ENCODE data around the gene COX14. TPM values are rescaled to one million over a fixed set of nuclear protein-coding genes. Genes with fewer than 3 reads are reported as not detected.
"Not testable (repeated sequence)": the region's sequence is repeated elsewhere in the genome, so short reads cannot be mapped to it uniquely, and the experiment has no call there.

Gene COX14
- total RNA-seq, 5 donors from 2014 or later (not counting 1 experiment from before 2014, with no cell fraction given), result 38.0 to 49.9 (median 43.9) TPM

DNA sequence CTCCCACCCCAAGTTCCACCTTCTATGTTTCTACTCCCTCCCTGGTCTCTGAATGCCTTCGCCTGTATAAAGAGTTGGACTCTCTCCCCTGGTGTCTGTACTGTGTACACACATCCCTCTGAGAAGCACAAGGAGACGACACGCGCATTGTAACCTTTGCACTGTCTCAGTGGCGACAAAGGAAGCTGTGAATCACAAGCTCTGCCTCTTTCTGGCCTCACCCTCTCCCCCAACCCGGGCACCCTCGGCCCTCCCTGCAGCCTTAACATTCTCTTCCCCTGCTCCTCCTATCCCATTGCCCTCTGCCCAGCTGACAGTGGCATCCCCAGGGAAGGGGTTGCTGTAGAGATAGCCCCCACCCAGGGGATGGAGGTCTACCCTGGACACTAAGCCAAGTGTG lies 29.4 kb upstream of the COX14 start:
- 88% methylated on average over 7 of the region's 7 CpGs for WGBS (ENCODE audit: insufficient coverage)
- Mint-ChIP-seq H3K4me1 (peaks cover 24 to 29% (median 26%) of the 10 kb centered on the region in 3 donors), H3K9me3 (no peaks in the 10 kb centered on the region), H3K27ac (peak overlapping the region in 1 of 2 donors; percentile 39), H3K4me3 (no peak overlapping the region), H3K36me3 (peaks cover under 1% of the 10 kb centered on the region), H3K27me3 (no peaks in the 10 kb centered on the region)
- Histone ChIP-seq H3K4me3 (ENCODE audit: control insufficient read depth in 1 of 2, extremely low read depth in 1 of 2, low read length in 1 of 2) (no peak overlapping the region), H3K27ac (ENCODE audit: low read length) (no peak overlapping the region), H3K9me3 (no peaks in the 10 kb centered on the region), H3K36me3 (ENCODE audit: control insufficient read depth in 2 of 2, extremely low read depth in 1 of 2, insufficient read depth in 1 of 2, low read length in 1 of 2) (peaks cover 5% of the 10 kb centered on the region in 2 donors), H3K4me1 (ENCODE audit: control insufficient read depth in 1 of 2, extremely low read depth in 1 of 2, insufficient read depth in 2 of 2, low read length in 2 of 2) (peaks cover 10 to 17% of the 10 kb centered on the region in 2 experiments), H3K27me3 (replicated peaks in 1 of 2; ENCODE audit: control insufficient read depth in 2 of 2, extremely low read depth in 1 of 2, insufficient read depth in 2 of 2, low read length in 1 of 2) (no peaks in the 10 kb centered on the region)
- DNase-seq, result no peak
- ChIA-PET POLR2A (no interaction called here), CTCF (interaction anchor here in 1 of 2 donors (0.5 to 1.3 kb wide), 2 partner anchors 29 to 127 kb away, joined by 3 to 4 read pairs; partner anchors contain the start of gene COX14)
- ATAC-seq (replicated peaks in 1 of 4), result no peak

DNA sequence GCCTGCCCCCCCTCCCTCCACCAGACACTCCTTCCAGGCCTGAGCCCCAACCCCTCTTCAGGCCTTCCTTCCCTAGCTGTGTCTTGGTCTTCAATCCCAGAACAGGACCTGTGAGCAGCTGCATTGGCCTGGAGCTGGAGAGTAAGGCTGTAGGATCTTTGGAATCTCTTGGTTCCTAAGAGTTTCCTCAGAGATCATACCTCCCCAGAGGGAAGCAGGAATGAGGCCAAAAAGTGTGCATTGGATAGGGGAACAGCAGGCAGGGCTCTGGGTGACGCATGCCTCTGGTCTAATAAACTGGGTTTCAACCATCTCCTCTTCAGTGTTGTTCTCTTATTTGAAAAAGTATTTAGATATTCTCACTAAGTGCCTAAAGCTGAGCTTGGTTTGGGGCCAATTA lies 28.7 kb upstream of the COX14 start:
- ChIA-PET POLR2A (no interaction called here), CTCF (interaction anchor here in 1 of 2 donors (0.6 to 1.3 kb wide), 2 partner anchors 29 to 84 kb away, joined by 3 to 4 read pairs; partner anchors contain the start of genes CERS5 and COX14)
- H3K27ac Mint-ChIP-seq, result peak overlapping the region; percentile 86 to 95
- no CpG with 5 or more reads among the region's 1 CpG for WGBS (ENCODE audit: insufficient coverage)
- peaks cover 5 to 8% of the 10 kb centered on the region in 2 donors for H3K36me3 ChIP-seq (ENCODE audit: control insufficient read depth in 2 of 2, extremely low read depth in 1 of 2, insufficient read depth in 1 of 2, low read length in 1 of 2)
- no peaks in the 10 kb centered on the region for H3K9me3 Mint-ChIP-seq
- H3K4me1 Mint-ChIP-seq, result peaks cover 31 to 36% (median 33%) of the 10 kb centered on the region in 3 donors
- peaks cover 10 to 17% of the 10 kb centered on the region in 2 experiments for H3K4me1 ChIP-seq (ENCODE audit: control insufficient read depth in 1 of 2, extremely low read depth in 1 of 2, insufficient read depth in 2 of 2, low read length in 2 of 2)
- H3K27me3 Mint-ChIP-seq, result no peaks in the 10 kb centered on the region
- H3K27me3 ChIP-seq (replicated peaks in 1 of 2; ENCODE audit: control insufficient read depth in 2 of 2, extremely low read depth in 1 of 2, insufficient read depth in 2 of 2, low read length in 1 of 2), result no peaks in the 10 kb centered on the region
- ATAC-seq (replicated peaks in 1 of 4), result no peak
- H3K4me3 ChIP-seq (ENCODE audit: control insufficient read depth in 1 of 2, extremely low read depth in 1 of 2, low read length in 1 of 2), result no peak overlapping the region
- H3K9me3 ChIP-seq, result no peaks in the 10 kb centered on the region
- H3K36me3 Mint-ChIP-seq, result peaks cover 4% of the 10 kb centered on the region
- H3K4me3 Mint-ChIP-seq, result peak overlapping the region; percentile 62 to 76 (median 67)
- H3K27ac ChIP-seq (ENCODE audit: low read length), result peak overlapping the region; percentile 13
- no peak for DNase-seq

DNA sequence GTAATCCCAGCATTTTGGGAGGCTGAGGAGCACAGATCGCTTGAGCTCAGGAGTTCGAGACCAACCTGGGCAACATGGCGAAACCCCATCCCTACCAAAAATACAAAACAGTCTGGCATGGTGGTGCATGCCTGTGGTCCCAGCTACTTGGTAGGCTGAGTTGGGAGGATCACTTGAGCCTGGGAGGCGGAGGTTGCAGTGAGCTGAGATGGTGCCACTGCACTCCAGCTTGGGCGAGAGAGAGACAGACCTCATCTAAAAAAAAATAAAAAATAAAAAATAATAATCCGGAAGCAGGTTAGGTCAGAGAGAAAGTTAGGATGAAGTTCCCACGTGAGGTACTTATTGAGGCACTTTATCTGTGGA lies 27.6 kb upstream of the COX14 start:
- 0% methylated on average over 2 of the region's 7 CpGs for WGBS (ENCODE audit: insufficient coverage)
- H3K27me3 Mint-ChIP-seq; H3K9me3 ChIP-seq; DNase-seq; H3K9me3 Mint-ChIP-seq; ATAC-seq (replicated peaks in 1 of 4); H3K27me3 ChIP-seq (replicated peaks in 1 of 2; ENCODE audit: control insufficient read depth in 2 of 2, extremely low read depth in 1 of 2, insufficient read depth in 2 of 2, low read length in 1 of 2): not testable (repeated sequence)
- Histone ChIP-seq H3K4me3 (ENCODE audit: control insufficient read depth in 1 of 2, extremely low read depth in 1 of 2, low read length in 1 of 2) (peak overlapping the region; percentile 80 to 83), H3K27ac (ENCODE audit: low read length) (peak overlapping the region; percentile 95), H3K36me3 (ENCODE audit: control insufficient read depth in 2 of 2, extremely low read depth in 1 of 2, insufficient read depth in 1 of 2, low read length in 1 of 2) (peaks cover 5 to 19% of the 10 kb centered on the region in 2 donors), H3K4me1 (ENCODE audit: control insufficient read depth in 1 of 2, extremely low read depth in 1 of 2, insufficient read depth in 2 of 2, low read length in 2 of 2) (peaks cover 10 to 17% of the 10 kb centered on the region in 2 experiments)
- ChIA-PET POLR2A (interaction anchor here (0.7 to 1.4 kb wide), 5 partner anchors 27 to 88 kb away, joined by 4 to 11 read pairs (median 5); partner anchors contain the start of genes COX14 (in 2 of the 2) and CERS5 (in 1 of the 2)), CTCF (interaction anchor here (0.6 to 6.9 kb wide), 17 partner anchors 9 to 1730 kb away, joined by 3 to 94 read pairs (median 4); partner anchors contain the start of genes COX14 (in 2 of the 2) and GPD1 (in 1 of the 2))
- Mint-ChIP-seq H3K4me1 (peaks cover 38 to 44% (median 40%) of the 10 kb centered on the region in 3 donors), H3K27ac (peak overlapping the region; percentile 92 to 98), H3K4me3 (peak overlapping the region; percentile 87 to 93 (median 87)), H3K36me3 (peaks cover 15% of the 10 kb centered on the region)

DNA sequence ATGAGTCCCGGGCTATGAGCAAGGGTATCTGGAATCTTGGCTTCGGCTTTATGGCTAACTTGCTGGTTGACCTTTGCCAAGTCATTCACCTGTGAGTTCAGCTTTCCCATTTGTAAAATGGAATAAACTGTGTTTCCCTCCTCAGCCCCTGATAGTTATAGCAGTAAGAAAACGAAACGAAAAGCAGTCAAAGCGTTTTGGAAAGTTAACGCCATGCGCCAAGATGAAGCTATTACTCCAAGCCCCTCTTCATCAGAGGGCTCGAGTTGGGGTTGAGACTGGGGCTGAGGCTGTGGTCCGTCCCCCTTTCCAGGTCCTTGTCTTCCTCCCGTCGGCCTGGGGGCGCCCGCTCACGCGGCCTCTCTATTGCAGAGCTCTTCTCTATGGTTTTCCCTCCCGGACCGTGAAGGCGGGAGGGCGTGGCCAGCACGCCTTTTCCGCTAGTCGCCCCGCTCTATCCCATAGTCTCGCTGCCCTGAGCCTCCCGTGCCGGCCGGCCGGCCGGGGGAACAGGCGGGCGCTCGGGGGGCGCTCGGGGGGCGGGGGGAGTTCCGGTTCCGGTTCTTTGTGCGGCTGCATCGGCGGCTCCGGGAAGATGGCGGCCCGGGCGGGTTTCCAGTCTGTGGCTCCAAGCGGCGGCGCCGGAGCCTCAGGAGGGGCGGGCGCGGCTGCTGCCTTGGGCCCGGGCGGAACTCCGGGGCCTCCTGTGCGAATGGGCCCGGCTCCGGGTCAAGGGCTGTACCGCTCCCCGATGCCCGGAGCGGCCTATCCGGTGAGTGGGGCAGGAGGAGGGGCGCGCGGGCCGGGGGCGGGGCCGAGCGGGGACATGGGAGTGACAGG lies 27.0 kb upstream of the COX14 start, which contains the start of gene SMARCD1:
Gene SMARCD1, plus strand, starts transcription at position 568 of the 840 bp plus-strand sequence. Its CDS starts 28 bp downstream, at position 596.
- ChIA-PET CTCF (interaction anchor here (0.6 to 6.9 kb wide), 15 partner anchors 10 to 414 kb away, joined by 3 to 94 read pairs (median 4); partner anchors contain the start of genes COX14 (in 2 of the 2) and GPD1 (in 1 of the 2)), POLR2A (interaction anchor here (0.5 to 1.4 kb wide), 8 partner anchors 27 to 1246 kb away, joined by 3 to 11 read pairs (median 5); partner anchors contain the start of genes COX14 (in 2 of the 2) and CERS5 (in 1 of the 2))
- H3K4me3 Mint-ChIP-seq, result peak within 1 kb of the TSS; percentile 87 to 93 (median 87)
- Histone ChIP-seq H3K27ac (ENCODE audit: low read length) (peak within 1 kb of the TSS; percentile 95), H3K4me3 (ENCODE audit: control insufficient read depth in 1 of 2, extremely low read depth in 1 of 2, low read length in 1 of 2) (peak within 1 kb of the TSS; percentile 80 to 83), H3K36me3 (ENCODE audit: control insufficient read depth in 2 of 2, extremely low read depth in 1 of 2, insufficient read depth in 1 of 2, low read length in 1 of 2) (peaks cover 5 to 25% of the 10 kb centered on the region in 2 donors), H3K4me1 (ENCODE audit: control insufficient read depth in 1 of 2, extremely low read depth in 1 of 2, insufficient read depth in 2 of 2, low read length in 2 of 2) (peaks cover 10 to 17% of the 10 kb centered on the region in 2 experiments), H3K27me3 (replicated peaks in 1 of 2; ENCODE audit: control insufficient read depth in 2 of 2, extremely low read depth in 1 of 2, insufficient read depth in 2 of 2, low read length in 1 of 2) (no peaks in the 10 kb centered on the region), H3K9me3 (no peaks in the 10 kb centered on the region)
- peak; percentile 68 to 88 (median 77) for DNase-seq
- H3K27me3 Mint-ChIP-seq, result no peaks in the 10 kb centered on the region
- peak; percentile 87 to 94 (median 92) for ATAC-seq (replicated peaks in 1 of 4)
- under 1% methylated on average over 56 of the region's 69 CpGs for WGBS (ENCODE audit: insufficient coverage)
- H3K9me3 Mint-ChIP-seq, result no peaks in the 10 kb centered on the region
- peaks cover 39 to 44% (median 40%) of the 10 kb centered on the region in 3 donors for H3K4me1 Mint-ChIP-seq
- peaks cover 21% of the 10 kb centered on the region for H3K36me3 Mint-ChIP-seq
- peak within 1 kb of the TSS; percentile 93 to 98 for H3K27ac Mint-ChIP-seq

DNA sequence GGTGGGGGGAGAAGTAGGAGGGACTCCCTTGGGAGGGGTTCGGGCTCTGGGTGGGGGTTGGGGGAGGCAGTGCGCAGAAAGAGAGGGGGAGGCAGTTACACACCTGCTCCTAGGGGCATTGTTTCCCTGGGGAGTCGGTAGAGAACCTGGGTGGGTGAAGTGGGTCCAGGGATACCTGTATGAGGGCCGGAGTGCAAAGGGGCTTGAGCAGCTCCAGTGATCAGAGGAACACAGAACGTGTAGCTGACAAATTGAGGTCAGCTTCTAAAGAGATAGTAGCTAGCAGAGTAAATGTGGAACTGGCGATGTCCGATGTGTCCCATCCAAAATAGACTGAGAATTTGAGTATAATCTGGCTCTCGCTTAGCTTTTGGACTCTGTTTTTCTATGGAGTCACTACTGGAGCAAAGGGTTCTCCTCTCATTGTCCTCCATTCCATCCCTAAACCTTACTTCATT lies 26.4 kb upstream of the COX14 start:
- H3K4me3 ChIP-seq (ENCODE audit: control insufficient read depth in 1 of 2, extremely low read depth in 1 of 2, low read length in 1 of 2), result peak overlapping the region; percentile 51 to 80
- 4% methylated on average over 5 of the region's 8 CpGs for WGBS (ENCODE audit: insufficient coverage)
- CTCF ChIA-PET, result interaction anchor here (0.6 to 6.9 kb wide), 10 partner anchors 10 to 140 kb away, joined by 3 to 94 read pairs (median 4); partner anchors contain the start of genes COX14 (in 1 of the 2) and GPD1 (in 1 of the 2)

More for the DNA sequence above, 26.4 kb upstream of the COX14 start:
- H3K4me1 Mint-ChIP-seq, result peaks cover 40 to 44% (median 40%) of the 10 kb centered on the region in 3 donors
- POLR2A ChIA-PET, result interaction anchor here in 1 of 2 donors (0.5 to 1.3 kb wide), 4 partner anchors 26 to 106 kb away, joined by 3 to 11 read pairs (median 5); partner anchors contain the start of gene COX14
- peaks cover 25% of the 10 kb centered on the region for H3K36me3 Mint-ChIP-seq
- peak in 1 of 4 experiments; percentile 1 for ATAC-seq (replicated peaks in 1 of 4)
- H3K36me3 ChIP-seq (ENCODE audit: control insufficient read depth in 2 of 2, extremely low read depth in 1 of 2, insufficient read depth in 1 of 2, low read length in 1 of 2), result peaks cover 5 to 31% of the 10 kb centered on the region in 2 donors
- DNase-seq, result no peak
- H3K4me3 Mint-ChIP-seq, result peak overlapping the region; percentile 87 to 93 (median 87)
- no peaks in the 10 kb centered on the region for H3K27me3 ChIP-seq (replicated peaks in 1 of 2; ENCODE audit: control insufficient read depth in 2 of 2, extremely low read depth in 1 of 2, insufficient read depth in 2 of 2, low read length in 1 of 2)
- no peaks in the 10 kb centered on the region for H3K27me3 Mint-ChIP-seq
- H3K27ac Mint-ChIP-seq, result peak overlapping the region; percentile 93 to 94
- H3K9me3 Mint-ChIP-seq, result no peaks in the 10 kb centered on the region
- no peaks in the 10 kb centered on the region for H3K9me3 ChIP-seq
- peaks cover 10 to 17% of the 10 kb centered on the region in 2 experiments for H3K4me1 ChIP-seq (ENCODE audit: control insufficient read depth in 1 of 2, extremely low read depth in 1 of 2, insufficient read depth in 2 of 2, low read length in 2 of 2)
- H3K27ac ChIP-seq (ENCODE audit: low read length), result peak overlapping the region; percentile 95
